ENCODE data around the gene LIMA1.
"Not testable (repeated sequence)": the region's sequence is repeated elsewhere in the genome, so short reads cannot be mapped to it uniquely, and the experiment has no call there.

LIMA1 gene

GRCh38 chr12:50285253-50285652, 1.9 kb upstream of the LIMA1 start:
- no peak for DNase-seq

GRCh38 chr12:50282721-50283228, 545 bp downstream of the LIMA1 start:
- DNase-seq = no peak

GRCh38 chr12:50279501-50279900, 3.8 kb downstream of the LIMA1 start:
- no peak for DNase-seq

GRCh38 chr12:50276912-50277671, 6.2 kb downstream of the LIMA1 start:
- no peak for DNase-seq

- no peak for DNase-seq
Measured at GRCh38 chr12:50276068-50276467, 7.3 kb downstream of the LIMA1 start.

- DNase-seq = no peak
Measured at GRCh38 chr12:50275556-50275955, 7.8 kb downstream of the LIMA1 start.

GRCh38 chr12:50275127-50275526, 8.2 kb downstream of the LIMA1 start:
- not testable (repeated sequence) for DNase-seq

- DNase-seq = no peak
Measured at GRCh38 chr12:50271724-50272247, 11.5 kb downstream of the LIMA1 start.

- DNase-seq = no peak
Measured at GRCh38 chr12:50268482-50268881, 14.8 kb downstream of the LIMA1 start.

GRCh38 chr12:50265770-50266524, 17.4 kb downstream of the LIMA1 start:
- DNase-seq = no peak

- no peak for DNase-seq
Measured at GRCh38 chr12:50263832-50264231, 19.5 kb downstream of the LIMA1 start.

GRCh38 chr12:50261654-50262053, 21.7 kb downstream of the LIMA1 start:
- DNase-seq = no peak

GRCh38 chr12:50258167-50258551, 25.2 kb downstream of the LIMA1 start:
- DNase-seq = no peak

GRCh38 chr12:50257236-50258166, 25.8 kb downstream of the LIMA1 start:
- DNase-seq = no peak

- DNase-seq = no peak
Measured at GRCh38 chr12:50256761-50257160, 26.6 kb downstream of the LIMA1 start.

GRCh38 chr12:50252977-50253602, 30.2 kb downstream of the LIMA1 start:
- DNase-seq = no peak

GRCh38 chr12:50251619-50252252, 31.6 kb downstream of the LIMA1 start:
- no peak for DNase-seq

GRCh38 chr12:50249464-50250182, 33.7 kb downstream of the LIMA1 start:
- no peak for DNase-seq

- DNase-seq = no peak
Measured at GRCh38 chr12:50248883-50249282, 34.4 kb downstream of the LIMA1 start.

- no peak for DNase-seq
Measured at GRCh38 chr12:50248411-50248810, 34.9 kb downstream of the LIMA1 start.

GRCh38 chr12:50247665-50248064, 35.7 kb downstream of the LIMA1 start:
- not testable (repeated sequence) for DNase-seq
